Hypothalamus (tissue), 51 donors: ENCODE measurements around the gene SLC37A1.

Source experiments
- DNase-seq, 51 donors: peaks; one replicate each; lab custom pipeline; 2025; lab: John Stamatoyannopoulos, UW

Gene SLC37A1

GRCh38 chr21:42524341-42525028 lies 10.8 kb downstream of the SLC37A1 start:
- peak in 9 of 51 donors; percentile 17 to 69 (median 41) for DNase-seq

- peak in 2 of 51 donors; percentile 17 to 19 for DNase-seq
Measured at GRCh38 chr21:42525029-42525581, 11.5 kb downstream of the SLC37A1 start.

GRCh38 chr21:42525676-42526378 lies 12.2 kb downstream of the SLC37A1 start:
- peak in 1 of 51 donors; percentile 19 for DNase-seq

- no peak for DNase-seq
Measured at GRCh38 chr21:42526379-42526727, 12.7 kb downstream of the SLC37A1 start.

GRCh38 chr21:42527127-42527488 lies 13.5 kb downstream of the SLC37A1 start:
- no peak for DNase-seq

- no peak for DNase-seq
Measured at GRCh38 chr21:42527489-42528158, 14.0 kb downstream of the SLC37A1 start.

- DNase-seq, result peak in 1 of 51 donors; percentile 51
Measured at GRCh38 chr21:42530167-42530518, 16.5 kb downstream of the SLC37A1 start.

GRCh38 chr21:42531771-42532170 lies 18.1 kb downstream of the SLC37A1 start:
- DNase-seq, result no peak

GRCh38 chr21:42532466-42533181 lies 19.0 kb downstream of the SLC37A1 start:
- peak in 36 of 51 donors; percentile 21 to 90 (median 74) for DNase-seq

GRCh38 chr21:42533306-42533962 lies 19.8 kb downstream of the SLC37A1 start:
- DNase-seq, result no peak

GRCh38 chr21:42533963-42534355 lies 20.3 kb downstream of the SLC37A1 start:
- DNase-seq, result no peak

GRCh38 chr21:42534421-42535378 lies 21.0 kb downstream of the SLC37A1 start:
- DNase-seq, result peak in 7 of 51 donors; percentile 16 to 50 (median 27)

- DNase-seq, result no peak
Measured at GRCh38 chr21:42535602-42536171, 22.0 kb downstream of the SLC37A1 start.

- no peak for DNase-seq
Measured at GRCh38 chr21:42536601-42537000, 22.9 kb downstream of the SLC37A1 start.

GRCh38 chr21:42537106-42537742 lies 23.6 kb downstream of the SLC37A1 start:
- peak in 1 of 51 donors; percentile 3 for DNase-seq

GRCh38 chr21:42538479-42539275 lies 25.0 kb downstream of the SLC37A1 start:
- DNase-seq, result no peak

- no peak for DNase-seq
Measured at GRCh38 chr21:42539342-42539741, 25.7 kb downstream of the SLC37A1 start.
